ENCODE measurements around the gene PKNOX2.

Gene PKNOX2

GRCh38 chr11:125414121-125414520, 249.6 kb downstream of the PKNOX2 start:
- Histone ChIP-seq H3K9ac (ENCODE audit: low read length) (no peak overlapping the region), H3K79me2 (ENCODE audit: low read length) (no peaks in the 10 kb centered on the region), H3K27ac (ENCODE audit: low read length) (no peak overlapping the region), H3K4me1 (ENCODE audit: low read length) (peaks cover 4% of the 10 kb centered on the region; the same call in 1 of the 2 replicates), H3K9me3 (ENCODE audit: insufficient read depth, low read length) (no peaks in the 10 kb centered on the region), H3K27me3 (ENCODE audit: low read depth, low read length) (peaks cover 24% of the 10 kb centered on the region), H3K4me3 (ENCODE audit: low read length) (no peak overlapping the region), H2AFZ (ENCODE audit: low read depth, low read length) (no peak overlapping the region), H3K4me2 (ENCODE audit: low read length) (no peak overlapping the region), H4K20me1 (ENCODE audit: insufficient read depth, low read length) (no peaks in the 10 kb centered on the region), H3K36me3 (replicated peaks; ENCODE audit: low read depth, low read length) (no peaks in the 10 kb centered on the region)
- TF ChIP-seq CTCF (IDR thresholded peaks at IDR 0.05; ENCODE audit: low read depth, low read length) (no peak), EZH2phosphoT487 (IDR thresholded peaks at IDR 0.05; ENCODE audit: low read depth) (no peak)

GRCh38 chr11:125416981-125417935, 252.7 kb downstream of the PKNOX2 start:
- Histone ChIP-seq H3K27ac (ENCODE audit: low read length) (no peak overlapping the region), H3K27me3 (ENCODE audit: low read depth, low read length) (peaks cover 14% of the 10 kb centered on the region; the same call in 1 of the 2 replicates), H3K79me2 (ENCODE audit: low read length) (no peaks in the 10 kb centered on the region)

DNA sequence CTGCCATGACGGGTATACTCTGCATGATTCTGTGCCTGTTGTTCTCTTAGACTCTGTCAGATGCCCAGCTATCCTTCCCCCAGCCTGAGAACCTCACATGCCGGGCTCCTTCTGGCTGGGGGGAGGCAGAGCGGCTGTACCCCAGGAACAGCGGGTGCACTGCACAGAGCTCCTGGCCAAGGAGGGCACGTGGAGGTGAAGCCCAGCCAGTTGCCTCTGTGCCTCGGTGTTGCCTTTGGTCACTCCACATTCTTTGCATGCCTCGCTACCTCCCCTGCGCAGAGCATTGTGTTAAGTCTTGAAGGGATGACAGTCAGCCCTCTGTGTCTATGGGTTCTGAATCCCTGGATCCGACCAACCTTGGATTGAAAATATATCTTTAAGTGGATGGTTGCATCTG, 253.8 kb downstream of the PKNOX2 start:
- no peaks in the 10 kb centered on the region for H3K79me2 ChIP-seq (ENCODE audit: low read length)
- no peak overlapping the region for H2AFZ ChIP-seq (ENCODE audit: low read depth, low read length)
- H3K27me3 ChIP-seq (ENCODE audit: low read depth, low read length) = peaks cover 14% of the 10 kb centered on the region; the same call in 1 of the 2 replicates
- H3K4me2 ChIP-seq (ENCODE audit: low read length) = no peak overlapping the region
- H3K4me1 ChIP-seq (ENCODE audit: low read length) = peaks cover 4% of the 10 kb centered on the region; the same call in 1 of the 2 replicates
- H3K9me3 ChIP-seq (ENCODE audit: insufficient read depth, low read length) = no peaks in the 10 kb centered on the region
- TF ChIP-seq EZH2phosphoT487 (IDR thresholded peaks at IDR 0.05; ENCODE audit: low read depth) (no peak), CTCF (IDR thresholded peaks at IDR 0.05; ENCODE audit: low read depth, low read length) (no peak)
- no peak overlapping the region for H3K27ac ChIP-seq (ENCODE audit: low read length)
- no peak overlapping the region for H3K9ac ChIP-seq (ENCODE audit: low read length)
- H3K4me3 ChIP-seq (ENCODE audit: low read length) = no peak overlapping the region
- H4K20me1 ChIP-seq (ENCODE audit: insufficient read depth, low read length) = no peaks in the 10 kb centered on the region
- no peaks in the 10 kb centered on the region for H3K36me3 ChIP-seq (replicated peaks; ENCODE audit: low read depth, low read length)

More at GRCh38 chr11:125416981-125417935, 252.7 kb downstream of the PKNOX2 start:
- no peaks in the 10 kb centered on the region for H3K36me3 ChIP-seq (replicated peaks; ENCODE audit: low read depth, low read length)
- no peak overlapping the region for H3K4me3 ChIP-seq (ENCODE audit: low read length)
- TF ChIP-seq CTCF (IDR thresholded peaks at IDR 0.05; ENCODE audit: low read depth, low read length) = no peak
- TF ChIP-seq EZH2phosphoT487 (IDR thresholded peaks at IDR 0.05; ENCODE audit: low read depth) = no peak
- H4K20me1 ChIP-seq (ENCODE audit: insufficient read depth, low read length) = no peaks in the 10 kb centered on the region
- no peak overlapping the region for H3K9ac ChIP-seq (ENCODE audit: low read length)
- H3K4me1 ChIP-seq (ENCODE audit: low read length) = peaks cover 4% of the 10 kb centered on the region; the same call in 1 of the 2 replicates
- H3K4me2 ChIP-seq (ENCODE audit: low read length) = no peak overlapping the region
- H2AFZ ChIP-seq (ENCODE audit: low read depth, low read length) = no peak overlapping the region
- H3K9me3 ChIP-seq (ENCODE audit: insufficient read depth, low read length) = no peaks in the 10 kb centered on the region

GRCh38 chr11:125422681-125423080, 258.1 kb downstream of the PKNOX2 start:
- Histone ChIP-seq H3K4me2 (ENCODE audit: low read length) (no peak overlapping the region), H3K27me3 (ENCODE audit: low read depth, low read length) (peaks cover 36% of the 10 kb centered on the region; the same call in 1 of the 2 replicates), H2AFZ (ENCODE audit: low read depth, low read length) (no peak overlapping the region), H3K4me1 (ENCODE audit: low read length) (0 out of 2 replicates have a peak, but pooled peaks cover under 1% of the 10 kb centered on the region), H3K9ac (ENCODE audit: low read length) (no peak overlapping the region), H4K20me1 (ENCODE audit: insufficient read depth, low read length) (no peaks in the 10 kb centered on the region), H3K36me3 (replicated peaks; ENCODE audit: low read depth, low read length) (no peaks in the 10 kb centered on the region), H3K79me2 (ENCODE audit: low read length) (no peaks in the 10 kb centered on the region), H3K9me3 (ENCODE audit: insufficient read depth, low read length) (no peaks in the 10 kb centered on the region), H3K4me3 (ENCODE audit: low read length) (no peak overlapping the region), H3K27ac (ENCODE audit: low read length) (no peak overlapping the region)
- TF ChIP-seq CTCF (IDR thresholded peaks at IDR 0.05; ENCODE audit: low read depth, low read length) = no peak
- TF ChIP-seq EZH2phosphoT487 (IDR thresholded peaks at IDR 0.05; ENCODE audit: low read depth) = no peak
